IPS-18a (cell line): ENCODE measurements around the gene PLD1.

Source experiments
- H3K27ac ChIP-seq: one replicate; pipeline ENCODE4 v1.5.1; 2013; ENCODE audit warnings: low read length
- H3K27me3 ChIP-seq: one replicate; pipeline ENCODE4 v1.6.1; 2013; ENCODE audit warnings: mild to moderate bottlenecking, low read length; ENCODE audit not compliant: control insufficient read depth, insufficient read depth
- H3K36me3 ChIP-seq: one replicate; pipeline ENCODE4 v1.6.1; 2013; ENCODE audit warnings: low read depth, low read length; ENCODE audit not compliant: control insufficient read depth
- H3K4me1 ChIP-seq: one replicate; pipeline ENCODE4 v1.6.1; 2013; ENCODE audit warnings: low read depth, low read length; ENCODE audit not compliant: control insufficient read depth
- H3K4me3 ChIP-seq: one replicate; pipeline ENCODE4 v1.5.1; 2013; ENCODE audit warnings: low read length
- H3K9ac ChIP-seq: one replicate; pipeline ENCODE4 v1.6.1; 2013; ENCODE audit warnings: mild to moderate bottlenecking, low read length, moderate library complexity
- H3K9me3 ChIP-seq: one replicate; pipeline ENCODE4 v1.6.1; 2013; ENCODE audit warnings: low read depth, low read length; ENCODE audit not compliant: control insufficient read depth

The PLD1 gene

GRCh38 chr3:171802590-171802956 is 7.7 kb downstream of the PLD1 start:
- peaks cover 8% of the 10 kb centered on the region for H3K4me1 ChIP-seq
- no peaks in the 10 kb centered on the region for H3K9me3 ChIP-seq
- no peak overlapping the region for H3K4me3 ChIP-seq
- H3K9ac ChIP-seq: no peak overlapping the region
- no peak overlapping the region for H3K27ac ChIP-seq
- no peaks in the 10 kb centered on the region for H3K27me3 ChIP-seq
- H3K36me3 ChIP-seq: no peaks in the 10 kb centered on the region

DNA sequence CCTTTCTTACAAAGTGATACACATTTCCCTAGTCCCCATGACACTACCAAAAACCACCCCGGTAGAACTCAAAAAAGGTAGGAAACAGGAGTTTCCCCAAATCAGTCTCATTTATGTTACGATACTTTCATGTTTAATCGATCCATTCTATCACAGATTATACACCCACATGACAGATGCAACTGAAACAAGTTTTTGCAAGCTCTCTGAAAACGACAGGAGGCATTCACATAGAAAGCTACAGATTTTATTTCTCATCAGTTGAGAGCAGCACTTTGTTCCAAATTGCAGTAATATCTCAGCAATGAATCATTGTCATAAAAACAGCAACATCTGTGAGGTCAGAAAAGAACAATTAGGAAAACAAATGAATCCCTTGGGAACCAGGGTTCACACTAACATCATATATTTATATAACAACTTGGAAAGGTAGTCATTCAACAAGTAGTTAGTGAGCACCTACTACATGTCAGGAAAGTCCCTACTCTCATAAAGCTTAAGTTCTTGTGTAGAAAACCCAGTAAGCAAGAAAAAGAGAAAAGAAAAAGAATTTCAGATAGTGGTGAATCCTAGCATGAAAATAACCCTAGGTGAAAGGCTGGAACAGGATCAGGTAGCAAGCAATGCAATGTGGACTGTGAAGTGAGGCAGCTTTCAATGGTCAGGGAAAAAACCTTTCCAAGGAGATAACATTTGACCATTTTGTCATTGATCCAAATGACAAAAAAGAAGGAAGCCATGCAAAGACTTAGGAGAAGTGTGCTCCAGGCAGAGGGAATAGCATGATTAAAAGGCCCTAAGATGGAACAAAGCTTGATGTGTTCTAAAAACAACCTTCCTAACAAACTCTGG is 8.3 kb downstream of the PLD1 start:
- Histone ChIP-seq H3K4me1 (peaks cover 14% of the 10 kb centered on the region), H3K27me3 (no peaks in the 10 kb centered on the region), H3K4me3 (no peak overlapping the region), H3K36me3 (no peaks in the 10 kb centered on the region), H3K9ac (no peak overlapping the region), H3K9me3 (no peaks in the 10 kb centered on the region), H3K27ac (no peak overlapping the region)

- Histone ChIP-seq H3K4me1 (peaks cover 15% of the 10 kb centered on the region), H3K27me3 (no peaks in the 10 kb centered on the region), H3K36me3 (no peaks in the 10 kb centered on the region), H3K4me3 (no peak overlapping the region), H3K27ac (no peak overlapping the region), H3K9ac (no peak overlapping the region), H3K9me3 (no peaks in the 10 kb centered on the region)
These were observed 10.8 kb downstream of the PLD1 start for GRCh38 chr3:171799501-171799900.

GRCh38 chr3:171797873-171798272 is 12.4 kb downstream of the PLD1 start:
- Histone ChIP-seq H3K27ac (no peak overlapping the region), H3K9me3 (no peaks in the 10 kb centered on the region), H3K27me3 (no peaks in the 10 kb centered on the region), H3K4me3 (no peak overlapping the region), H3K36me3 (no peaks in the 10 kb centered on the region), H3K9ac (no peak overlapping the region), H3K4me1 (peaks cover 15% of the 10 kb centered on the region)

- H3K27ac ChIP-seq: no peak overlapping the region
- no peak overlapping the region for H3K9ac ChIP-seq
These were observed 13.0 kb downstream of the PLD1 start for GRCh38 chr3:171797265-171797679.

DNA sequence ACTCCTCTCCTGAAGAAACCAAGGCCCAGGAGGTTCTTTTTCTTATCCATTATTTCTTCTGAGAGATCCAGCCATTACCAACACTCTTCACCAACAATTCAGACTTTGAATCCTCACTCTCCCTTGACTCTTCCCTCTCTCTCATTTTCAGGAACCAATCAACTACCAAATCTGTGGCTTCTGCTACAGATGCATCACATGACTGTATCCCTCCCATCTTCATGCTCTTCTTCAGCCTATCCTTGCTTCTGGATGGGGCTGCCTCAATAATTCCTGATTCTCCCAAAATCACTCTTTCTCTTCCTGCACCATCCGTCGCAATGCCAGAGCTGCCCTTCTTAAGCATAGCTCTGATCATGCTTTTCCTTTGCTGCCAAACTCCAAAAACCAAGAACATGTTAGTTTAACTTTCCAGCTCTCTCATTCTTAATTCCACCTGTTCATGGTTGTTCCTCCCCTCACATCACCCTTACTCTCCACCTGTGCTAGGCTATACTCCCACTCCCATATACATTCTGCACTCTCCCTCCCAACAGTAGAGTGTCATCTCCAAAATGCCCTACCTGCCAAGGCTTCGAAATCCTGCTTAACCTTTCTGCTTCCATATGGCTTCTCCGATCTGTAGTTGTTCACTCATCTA is 13.5 kb downstream of the PLD1 start:
- Histone ChIP-seq H3K4me1 (peaks cover 16% of the 10 kb centered on the region), H3K4me3 (no peak overlapping the region)

More at GRCh38 chr3:171797265-171797679, 13.0 kb downstream of the PLD1 start:
- H3K4me1 ChIP-seq: peaks cover 15% of the 10 kb centered on the region
- no peak overlapping the region for H3K4me3 ChIP-seq
- no peaks in the 10 kb centered on the region for H3K9me3 ChIP-seq
- H3K27me3 ChIP-seq: no peaks in the 10 kb centered on the region
- H3K36me3 ChIP-seq: no peaks in the 10 kb centered on the region

GRCh38 chr3:171792531-171792930 is 17.8 kb downstream of the PLD1 start:
- no peaks in the 10 kb centered on the region for H3K36me3 ChIP-seq
- H3K27ac ChIP-seq: no peak overlapping the region
- no peaks in the 10 kb centered on the region for H3K9me3 ChIP-seq
- no peak overlapping the region for H3K9ac ChIP-seq
- H3K27me3 ChIP-seq: no peaks in the 10 kb centered on the region
- H3K4me1 ChIP-seq: peaks cover 16% of the 10 kb centered on the region
- no peak overlapping the region for H3K4me3 ChIP-seq

More for the DNA sequence above, 13.5 kb downstream of the PLD1 start:
- no peaks in the 10 kb centered on the region for H3K27me3 ChIP-seq
- H3K9ac ChIP-seq: no peak overlapping the region
- no peak overlapping the region for H3K27ac ChIP-seq
- no peaks in the 10 kb centered on the region for H3K9me3 ChIP-seq
- no peaks in the 10 kb centered on the region for H3K36me3 ChIP-seq

DNA sequence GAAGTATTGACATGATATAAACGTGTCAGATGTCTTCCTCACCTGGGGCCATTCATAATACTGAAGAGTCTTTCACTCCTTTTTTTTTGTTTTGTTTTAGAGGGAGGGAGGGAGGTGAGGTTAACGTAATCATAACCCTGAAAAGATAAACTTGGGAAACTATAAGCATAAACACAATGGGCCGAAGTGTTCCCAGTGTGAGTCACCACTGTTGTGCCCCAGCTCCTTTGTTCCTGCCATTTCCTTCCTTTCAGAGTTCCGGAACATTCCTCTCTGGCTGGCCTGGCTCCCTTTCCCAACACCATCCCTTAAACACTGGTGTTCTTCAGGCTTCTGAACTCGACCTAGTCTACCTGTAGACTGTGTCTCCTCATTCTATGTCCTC is 18.6 kb downstream of the PLD1 start:
- Histone ChIP-seq H3K9ac (no peak overlapping the region), H3K4me1 (peaks cover 9% of the 10 kb centered on the region)

DNA sequence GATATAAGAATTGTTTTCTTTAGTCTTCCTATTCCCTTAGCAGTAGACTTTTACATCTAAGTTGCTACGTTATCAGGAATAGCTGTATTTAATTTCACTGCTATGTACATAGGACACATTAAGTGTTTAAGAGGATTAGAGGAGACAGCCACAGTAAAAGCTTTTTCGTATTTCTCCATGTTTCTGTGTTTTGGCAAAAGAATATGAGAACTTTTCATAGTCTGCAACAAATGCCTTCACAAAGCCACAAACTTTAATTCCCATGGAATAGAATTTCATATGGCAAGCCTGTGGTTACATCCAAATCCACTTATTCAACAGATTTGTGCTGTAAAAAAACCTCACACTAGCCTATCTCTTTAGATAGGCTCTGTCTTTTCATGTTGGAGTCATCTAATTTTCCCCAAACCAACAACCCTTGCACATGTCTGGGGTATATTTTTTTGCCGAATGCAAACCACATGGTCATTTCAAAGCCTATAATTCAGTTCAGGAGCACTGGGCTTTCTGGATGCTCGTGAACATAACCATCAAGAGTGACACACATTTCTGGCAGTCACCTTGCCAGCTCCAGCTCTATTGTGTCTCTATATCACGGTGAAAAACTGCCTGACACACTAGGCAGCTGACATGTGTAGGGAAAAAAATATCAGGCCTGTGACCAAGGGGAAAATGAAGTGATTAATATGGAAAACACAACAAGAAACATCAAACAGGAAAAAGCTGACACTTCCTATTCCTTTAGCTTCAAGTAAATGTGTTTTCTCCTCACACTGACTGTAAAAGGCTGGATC is 19.2 kb downstream of the PLD1 start:
- Histone ChIP-seq H3K27ac (no peak overlapping the region), H3K9ac (no peak overlapping the region), H3K4me1 (peaks cover 9% of the 10 kb centered on the region), H3K27me3 (no peaks in the 10 kb centered on the region), H3K36me3 (no peaks in the 10 kb centered on the region), H3K9me3 (no peaks in the 10 kb centered on the region), H3K4me3 (no peak overlapping the region)

More for the DNA sequence above, 18.6 kb downstream of the PLD1 start:
- Histone ChIP-seq H3K27ac (no peak overlapping the region), H3K36me3 (no peaks in the 10 kb centered on the region), H3K9me3 (no peaks in the 10 kb centered on the region), H3K4me3 (no peak overlapping the region), H3K27me3 (no peaks in the 10 kb centered on the region)

DNA sequence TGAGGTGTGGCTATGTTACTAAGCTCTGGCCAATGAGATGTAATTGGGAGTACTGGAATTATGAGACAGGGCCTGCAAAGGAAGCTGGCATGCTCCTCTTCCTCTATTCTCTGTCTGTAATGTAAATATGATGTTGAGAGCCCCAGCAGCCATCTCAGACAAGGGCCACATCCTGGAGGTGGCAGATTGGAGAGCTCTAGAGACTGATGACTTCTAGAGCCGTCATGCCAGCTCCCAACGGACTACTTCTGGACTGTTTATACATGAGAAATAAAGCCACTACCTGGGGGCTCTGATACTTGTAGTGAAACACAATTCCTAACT is 19.7 kb downstream of the PLD1 start:
- Histone ChIP-seq H3K36me3 (no peaks in the 10 kb centered on the region), H3K27me3 (no peaks in the 10 kb centered on the region), H3K9ac (no peak overlapping the region), H3K9me3 (no peaks in the 10 kb centered on the region), H3K27ac (no peak overlapping the region), H3K4me3 (no peak overlapping the region), H3K4me1 (peaks cover 9% of the 10 kb centered on the region)

DNA sequence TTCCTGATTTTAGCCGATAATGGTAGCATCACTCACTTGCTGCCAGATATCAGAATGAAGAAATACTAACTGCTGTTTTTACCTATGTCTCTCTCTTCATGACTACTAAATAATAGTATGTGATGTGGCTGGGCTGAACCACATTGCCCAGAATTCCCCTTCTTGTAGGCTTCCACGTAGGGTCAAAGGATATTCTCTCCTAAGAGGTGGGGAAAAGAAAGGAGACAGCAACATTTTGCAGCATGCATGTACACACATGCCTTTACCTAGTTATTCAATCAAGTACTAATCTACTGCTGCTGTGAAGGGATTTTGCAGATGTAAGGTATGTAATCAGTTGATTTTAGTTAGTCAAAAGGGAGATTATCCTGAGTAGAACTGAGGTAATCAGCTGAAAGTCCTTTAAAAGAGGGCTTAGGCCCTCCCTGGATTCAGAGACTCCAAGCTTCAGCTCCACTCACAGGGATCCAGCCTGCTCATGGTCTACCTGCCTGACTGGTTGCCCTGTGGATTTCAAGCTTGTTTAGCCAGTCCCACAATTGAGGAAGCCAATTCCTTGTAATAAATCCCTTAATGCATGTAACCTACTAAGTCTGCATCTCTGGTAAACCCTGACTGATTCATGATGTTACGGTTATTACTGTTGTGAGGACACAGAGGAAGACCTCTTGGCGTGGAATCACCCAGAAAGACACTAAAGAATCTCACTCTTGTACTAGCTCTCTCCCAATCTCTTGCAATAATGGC is 20.4 kb downstream of the PLD1 start:
- no peak overlapping the region for H3K4me3 ChIP-seq
- H3K4me1 ChIP-seq: peaks cover 9% of the 10 kb centered on the region
- H3K36me3 ChIP-seq: no peaks in the 10 kb centered on the region
- H3K27me3 ChIP-seq: no peaks in the 10 kb centered on the region
- no peaks in the 10 kb centered on the region for H3K9me3 ChIP-seq
- no peak overlapping the region for H3K27ac ChIP-seq
- no peak overlapping the region for H3K9ac ChIP-seq
